NCI-H128 (cell line): Measurements from ENCODE around the gene CDC37.

Experiments
- DNase-seq: peaks from one replicate; lab custom pipeline; 2025; ENCODE audit not compliant: unreplicated experiment; lab: John Stamatoyannopoulos, UW

CDC37 gene

DNA sequence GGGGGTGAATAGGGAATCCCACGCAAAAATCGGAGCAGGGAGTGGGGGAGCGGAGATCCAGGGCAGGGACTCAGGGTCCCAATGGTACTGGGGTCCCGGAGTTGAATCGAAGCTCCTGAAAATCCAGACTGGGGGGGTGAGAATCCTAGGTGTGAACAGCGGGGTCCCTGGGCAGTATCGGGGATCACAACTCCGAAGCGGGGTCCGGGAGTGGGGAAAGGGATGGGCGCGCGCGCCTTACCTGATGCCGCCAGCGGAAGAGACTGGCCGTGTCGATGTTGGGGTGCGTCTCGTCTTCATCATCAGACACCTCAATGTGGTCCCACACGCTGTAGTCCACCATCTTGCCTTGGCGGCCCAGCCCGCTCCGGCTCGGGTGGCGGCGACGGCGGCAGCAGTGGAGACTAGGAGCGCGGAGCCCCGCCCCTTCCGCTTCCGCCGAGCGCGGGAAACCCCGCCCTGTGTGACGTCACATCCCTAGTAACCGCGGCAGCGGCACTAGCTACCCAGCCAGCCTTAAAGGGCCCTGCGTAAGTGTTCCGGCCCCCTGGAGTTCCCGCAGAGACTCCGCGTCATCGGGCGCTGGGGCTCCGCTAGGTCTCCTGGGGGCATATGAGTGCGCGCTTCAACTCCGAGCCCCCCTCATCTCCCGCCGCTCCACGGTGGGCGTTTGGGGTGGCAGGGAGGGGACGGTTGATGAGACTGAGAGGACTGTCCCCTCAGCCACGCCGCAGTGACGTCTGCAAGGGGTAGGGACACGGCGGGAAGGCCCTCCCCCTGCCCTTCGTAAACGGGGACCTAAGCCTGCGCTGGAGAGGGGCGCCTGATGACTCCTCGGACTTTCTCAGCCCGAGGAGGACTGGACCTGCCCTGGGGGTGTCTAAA, at the start of gene CDC37:
Gene CDC37, minus strand, starts transcription at position 406 of the 885 bp plus-strand sequence. Its CDS starts 63 bp downstream, at position 343.
- DNase-seq: peak; percentile 95

DNA sequence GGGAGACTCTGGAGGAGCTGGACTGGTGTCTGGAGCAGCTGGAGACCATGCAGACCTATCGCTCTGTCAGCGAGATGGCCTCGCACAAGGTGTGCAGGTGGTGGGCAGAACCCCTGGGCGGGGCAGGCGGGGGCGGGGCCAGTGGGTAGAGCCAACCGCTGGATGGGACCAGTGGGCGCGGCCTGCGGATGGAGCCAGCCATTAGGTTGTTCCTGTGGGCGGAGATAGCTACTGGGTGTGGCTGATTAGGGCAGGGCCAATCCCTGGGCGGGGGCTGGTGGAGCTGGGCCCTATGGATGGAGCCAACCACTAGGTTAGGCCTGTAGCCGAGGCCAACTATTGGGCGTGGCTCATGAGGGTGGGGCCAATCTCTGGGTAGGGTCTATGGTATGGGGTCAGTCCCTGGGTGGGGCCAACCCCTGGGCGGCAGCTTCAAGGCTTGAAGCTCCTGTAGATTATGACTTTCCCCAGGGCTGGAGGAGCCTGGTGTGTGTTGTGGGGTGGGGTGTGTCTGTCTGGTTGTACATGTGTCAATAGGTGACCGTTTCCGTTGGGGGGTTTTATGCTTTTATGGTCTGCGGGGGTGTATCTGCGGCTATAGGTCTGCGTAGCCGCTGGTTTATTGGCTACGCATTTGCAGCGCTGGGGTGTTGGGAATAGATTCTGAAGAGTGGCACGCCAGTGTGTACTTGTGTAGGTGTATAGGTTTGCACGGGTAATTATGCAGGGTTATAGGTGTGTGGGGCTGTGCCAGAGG, 47.7 kb upstream of the CDC37 start:
- DNase-seq: no peak

DNA sequence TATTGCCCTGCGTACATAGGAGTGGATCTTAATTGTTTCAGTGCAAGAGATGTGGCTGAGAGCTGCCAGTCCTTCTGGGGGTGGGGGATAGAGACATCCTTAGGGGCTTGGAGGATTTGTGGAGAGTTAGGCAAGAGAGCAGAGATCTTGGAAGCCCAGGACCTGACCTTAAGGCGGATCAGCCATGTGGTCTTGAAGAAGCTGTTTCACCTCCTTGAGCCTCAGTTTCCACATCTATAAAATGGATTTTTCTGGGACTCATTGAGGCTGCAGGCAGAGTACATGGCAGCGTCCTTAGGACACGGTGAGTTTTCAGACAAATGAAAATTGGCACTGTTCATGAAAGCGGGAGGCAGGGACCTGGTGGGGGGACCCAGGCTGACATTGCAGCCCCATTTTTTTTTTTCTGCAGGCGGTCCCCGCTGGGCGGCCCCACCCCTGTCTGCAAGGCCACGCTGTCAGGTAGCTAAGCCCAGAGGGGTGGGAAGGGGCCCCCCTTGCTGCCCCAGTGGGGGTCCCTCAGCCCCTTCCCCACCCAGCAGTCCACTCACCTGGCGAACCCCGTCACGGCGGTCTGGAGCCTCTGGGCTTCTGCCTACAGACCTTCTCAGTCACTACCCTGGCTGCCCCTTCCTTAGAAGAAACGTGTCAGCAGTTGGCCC, 47.0 kb upstream of the CDC37 start:
- DNase-seq: no peak

DNA sequence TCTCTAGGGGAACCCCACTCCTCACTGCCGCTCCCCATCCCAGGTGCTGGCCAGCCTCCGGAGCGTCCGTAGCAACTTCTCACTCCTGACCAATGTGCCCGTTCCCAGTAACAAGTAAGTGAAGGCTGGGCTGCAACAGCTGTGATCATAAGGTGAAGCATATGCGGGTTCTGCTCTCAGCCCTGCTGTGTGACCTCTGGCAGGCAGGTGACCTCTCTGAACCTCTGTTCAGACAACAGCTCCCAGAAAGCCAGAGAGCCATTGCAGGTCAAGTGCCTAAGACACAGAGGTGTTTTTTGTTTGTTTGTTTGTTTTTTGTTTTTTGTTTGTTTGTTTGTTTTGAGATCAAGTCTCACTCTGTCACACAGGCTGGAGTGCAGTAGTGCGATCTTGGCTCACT, 45.7 kb upstream of the CDC37 start:
- no peak for DNase-seq

DNA sequence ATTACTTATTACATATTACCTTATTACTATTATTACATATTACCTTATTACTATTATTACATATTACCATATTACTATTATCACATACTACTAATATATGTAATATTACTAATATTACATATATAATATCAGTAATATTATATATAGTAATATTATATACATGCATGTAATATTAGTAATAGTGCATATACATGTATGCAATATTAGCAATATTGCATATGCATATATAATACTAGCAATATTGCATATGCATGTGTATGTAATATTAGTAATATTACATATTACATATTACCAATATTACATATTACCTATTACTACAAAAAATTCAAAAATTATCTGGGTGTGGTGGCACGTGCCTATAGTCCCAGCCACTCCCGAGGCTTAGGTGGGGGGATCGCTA, 39.4 kb upstream of the CDC37 start:
- no peak for DNase-seq

DNA sequence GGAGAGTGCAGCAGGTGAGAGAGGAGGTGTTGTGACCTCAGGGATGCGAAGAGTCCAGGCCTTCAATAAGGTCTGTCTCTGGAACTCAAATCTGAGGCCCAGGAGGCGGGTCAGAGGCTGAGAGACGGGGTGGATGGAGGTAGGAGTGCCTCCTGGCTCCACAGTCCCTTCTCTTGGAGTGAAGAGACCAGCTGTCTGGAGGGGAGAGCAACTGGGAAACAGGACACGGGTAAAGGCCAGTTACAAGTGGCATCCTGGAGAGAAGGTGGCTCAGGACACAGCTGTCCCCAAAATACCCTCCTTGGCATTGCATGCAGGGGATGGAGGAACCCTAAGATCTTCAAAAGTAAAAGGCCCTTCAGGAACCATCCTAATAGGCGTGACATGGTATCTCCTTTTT, 36.2 kb upstream of the CDC37 start:
- no peak for DNase-seq

DNA sequence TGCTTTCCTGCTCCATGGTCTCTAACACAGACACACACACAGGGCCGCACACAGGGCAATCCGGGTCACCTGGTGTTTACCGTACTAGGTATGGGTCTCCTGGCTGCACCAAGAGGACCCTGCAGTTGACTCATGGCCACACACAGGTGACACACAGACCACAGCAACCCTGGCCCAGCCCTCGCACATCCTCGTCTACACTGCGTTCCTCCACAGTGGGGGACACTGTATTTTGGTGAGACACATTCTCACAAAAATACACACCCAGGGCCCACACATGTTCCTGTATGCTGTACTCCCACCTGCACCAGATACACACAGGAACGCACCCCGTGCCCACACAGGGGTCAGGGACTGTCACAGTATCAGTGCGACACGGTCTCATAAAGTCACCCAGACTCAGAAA, 29.8 kb upstream of the CDC37 start:
- DNase-seq: no peak

DNA sequence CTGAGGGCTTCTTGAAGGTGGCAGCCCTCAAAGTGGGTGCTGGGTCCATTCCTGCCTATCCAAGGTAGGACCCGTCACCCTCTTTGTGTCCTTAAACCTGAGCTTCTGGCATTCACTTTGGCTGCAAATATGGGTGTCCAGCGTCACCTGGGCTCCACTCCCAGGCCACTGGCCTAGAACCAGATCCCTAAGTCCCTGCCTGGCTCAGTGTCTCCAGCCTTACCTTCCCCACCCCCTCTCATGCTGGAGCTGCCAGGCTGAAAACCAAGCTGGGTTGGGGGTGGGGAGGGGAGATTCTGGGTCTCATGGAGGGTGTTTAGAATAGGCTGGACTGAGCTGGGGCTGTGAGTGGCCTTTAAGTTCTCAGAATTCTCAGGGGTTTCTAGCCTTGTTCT, 29.4 kb upstream of the CDC37 start:
- no peak for DNase-seq

DNA sequence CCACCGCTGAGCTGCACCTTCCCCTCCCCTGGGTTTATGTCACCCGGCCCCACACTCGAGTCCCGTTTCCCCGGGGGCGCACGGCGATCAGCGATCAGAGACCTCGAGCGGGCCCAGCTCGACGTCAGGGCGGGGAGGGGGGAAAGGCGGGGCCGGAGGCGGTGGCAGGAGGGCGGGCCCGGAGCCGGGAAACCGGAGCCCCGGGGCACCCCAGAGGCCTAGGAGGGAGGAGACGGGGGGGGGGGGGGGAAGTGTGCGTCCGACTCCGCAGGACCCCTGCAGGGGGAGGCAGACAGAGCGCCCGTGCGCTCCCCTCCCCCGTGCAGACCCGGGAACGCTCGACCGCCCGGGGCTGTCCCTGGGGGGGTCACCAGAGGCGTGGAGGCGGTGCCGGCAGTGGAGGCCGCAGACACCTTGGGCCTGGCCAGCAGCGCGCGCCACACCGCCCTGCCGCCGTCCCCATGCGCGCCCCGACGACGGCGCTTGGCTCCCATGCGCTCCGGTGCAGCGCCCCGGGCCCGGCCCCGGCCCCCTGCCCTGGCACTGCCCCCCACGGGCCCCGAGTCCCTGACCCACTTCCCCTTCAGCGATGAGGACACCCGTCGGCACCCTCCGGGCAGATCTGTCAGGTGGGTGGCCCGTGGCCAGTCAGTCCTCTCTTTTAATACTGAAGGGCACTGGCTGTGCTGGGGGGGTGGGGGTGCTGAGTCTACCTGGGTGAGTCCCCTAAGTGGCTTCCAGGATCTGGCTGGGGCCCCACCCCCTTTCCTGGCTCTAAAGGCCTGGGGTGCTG, 28.8 kb upstream of the CDC37 start:
- no peak for DNase-seq

DNA sequence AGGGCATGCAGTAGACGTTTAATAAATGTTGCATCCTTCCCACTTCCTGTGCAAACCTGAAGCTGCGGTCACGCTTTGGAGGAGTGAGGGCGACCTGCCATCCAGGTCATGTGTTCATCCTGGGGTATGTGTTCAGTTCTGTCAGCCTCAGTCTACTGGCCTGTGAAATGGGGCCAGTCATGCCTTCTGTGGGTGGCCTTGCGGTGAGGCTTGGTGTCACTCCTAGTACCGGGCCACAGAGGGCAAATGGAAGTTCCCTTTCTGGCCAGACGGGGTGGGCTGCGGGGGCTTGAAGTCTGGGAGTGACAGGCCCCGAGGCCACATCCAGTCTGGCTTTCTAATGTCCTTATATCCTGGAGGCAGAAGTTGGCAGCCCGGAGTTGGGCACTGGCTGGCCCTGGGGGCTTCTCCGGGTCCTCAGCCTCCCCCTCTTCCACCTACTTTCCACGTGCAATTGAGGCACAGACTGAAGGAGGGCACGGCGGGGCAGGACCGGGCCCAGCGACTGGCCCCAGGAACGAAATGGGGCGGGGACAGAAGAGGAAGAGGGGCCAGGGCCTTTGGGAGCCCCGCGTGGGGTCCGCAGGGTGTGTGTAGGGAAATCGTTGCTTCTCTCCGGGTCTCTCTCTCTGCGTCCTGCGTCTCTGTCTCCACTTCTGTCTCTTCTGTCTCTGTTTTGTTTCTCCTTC, 28.1 kb upstream of the CDC37 start:
- DNase-seq: no peak

DNA sequence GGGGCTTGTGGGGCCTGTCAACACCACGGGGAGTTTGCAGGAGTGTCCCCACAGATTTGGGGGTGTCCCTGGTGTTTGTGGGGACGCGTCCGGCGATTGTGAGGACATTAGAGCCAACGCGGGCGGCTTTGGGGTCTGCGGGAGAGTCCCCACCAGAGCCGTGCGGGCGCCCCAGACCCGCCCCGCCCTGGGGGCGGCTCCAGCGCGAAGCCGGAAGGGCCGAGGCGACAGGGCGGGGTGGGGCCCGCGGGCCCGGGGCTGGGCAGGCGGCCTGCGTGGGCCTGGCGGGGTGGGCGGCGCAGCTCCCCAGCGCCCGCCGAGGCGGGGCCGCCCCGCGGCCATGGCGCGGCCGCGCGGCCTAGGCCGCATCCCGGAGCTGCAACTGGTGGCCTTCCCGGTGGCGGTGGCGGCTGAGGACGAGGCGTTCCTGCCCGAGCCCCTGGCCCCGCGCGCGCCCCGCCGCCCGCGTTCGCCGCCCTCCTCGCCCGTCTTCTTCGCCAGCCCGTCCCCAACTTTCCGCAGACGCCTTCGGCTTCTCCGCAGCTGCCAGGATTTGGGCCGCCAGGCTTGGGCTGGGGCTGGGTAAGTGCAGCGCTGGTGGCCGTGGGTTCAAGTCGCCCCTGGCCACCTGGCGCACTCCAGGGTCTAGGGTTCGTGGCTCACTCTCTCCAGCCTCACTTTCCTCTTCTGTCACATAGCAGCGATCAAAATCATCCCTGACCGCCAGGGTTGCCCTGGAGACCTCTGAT, 27.3 kb upstream of the CDC37 start:
- no peak for DNase-seq

DNA sequence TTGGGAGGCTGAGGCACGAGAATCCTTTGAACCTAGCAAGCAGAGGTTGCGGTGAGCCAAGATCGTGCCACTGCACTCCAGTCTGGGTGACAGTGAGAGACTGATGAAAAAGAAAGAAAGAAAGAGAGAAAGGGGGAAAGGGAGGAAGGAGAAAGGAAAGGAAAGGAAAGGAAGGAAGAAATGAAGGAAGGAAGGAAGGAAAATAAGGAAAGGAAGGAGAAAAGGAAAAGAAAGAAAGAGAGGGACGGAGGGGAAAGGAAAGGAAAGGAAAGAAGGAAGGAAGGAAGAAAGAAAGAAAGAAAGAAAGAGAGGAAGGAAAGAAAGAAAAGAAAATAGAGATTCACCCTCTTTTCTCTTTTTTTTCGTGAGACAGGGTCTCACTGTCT, 25.6 kb upstream of the CDC37 start:
- DNase-seq: no peak

DNA sequence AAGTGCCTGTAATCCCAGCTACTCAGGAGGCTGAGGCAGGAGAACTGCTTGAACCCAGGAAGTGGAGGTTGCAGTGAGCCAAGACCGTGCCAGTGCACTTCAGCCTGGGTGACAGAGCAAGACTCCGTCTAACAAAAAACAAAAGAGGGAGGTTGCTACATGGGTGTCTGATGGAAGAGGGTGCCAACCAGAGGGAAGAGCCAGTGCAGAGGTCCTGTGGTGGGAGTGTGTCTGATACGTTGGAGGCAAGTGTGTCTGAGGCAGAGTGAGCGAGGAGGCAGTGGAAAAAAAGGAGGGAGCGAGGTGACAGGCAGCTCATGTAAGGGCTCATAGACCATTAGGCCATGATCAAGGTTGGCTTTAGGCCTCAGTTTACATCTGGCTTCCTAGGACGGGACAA, 23.8 kb upstream of the CDC37 start:
- DNase-seq: no peak

DNA sequence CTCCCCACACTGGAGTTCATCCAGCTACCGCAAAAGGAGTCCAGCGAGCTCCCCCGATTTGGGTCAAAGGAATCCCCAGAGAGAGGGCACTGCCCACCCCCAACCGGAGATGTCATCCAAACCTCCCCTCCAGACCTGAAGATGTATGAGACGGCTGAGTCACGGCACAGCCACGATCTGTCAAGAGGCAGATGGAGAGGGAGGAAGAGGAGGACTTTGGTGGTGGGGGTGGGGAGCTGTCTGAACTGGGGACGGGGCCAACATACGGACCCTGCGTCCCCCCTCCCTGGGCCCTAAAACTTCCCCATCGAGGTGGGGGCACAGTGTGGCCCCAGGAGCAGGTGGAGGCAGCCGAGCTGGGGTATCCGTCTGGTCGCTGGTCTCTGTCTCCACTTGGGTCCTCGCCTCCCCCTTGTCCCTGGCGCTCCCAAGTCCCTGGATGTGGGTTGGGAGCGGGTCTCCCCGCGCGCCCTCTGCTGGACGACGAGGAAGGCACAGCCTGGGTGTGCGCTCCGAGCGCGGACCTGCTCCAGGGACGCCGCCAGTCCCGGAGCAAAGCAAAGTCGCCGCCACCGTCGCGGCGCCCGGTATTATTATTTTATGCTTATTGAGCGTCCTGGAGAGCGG, 20.8 kb upstream of the CDC37 start:
- DNase-seq: peak; percentile 54

DNA sequence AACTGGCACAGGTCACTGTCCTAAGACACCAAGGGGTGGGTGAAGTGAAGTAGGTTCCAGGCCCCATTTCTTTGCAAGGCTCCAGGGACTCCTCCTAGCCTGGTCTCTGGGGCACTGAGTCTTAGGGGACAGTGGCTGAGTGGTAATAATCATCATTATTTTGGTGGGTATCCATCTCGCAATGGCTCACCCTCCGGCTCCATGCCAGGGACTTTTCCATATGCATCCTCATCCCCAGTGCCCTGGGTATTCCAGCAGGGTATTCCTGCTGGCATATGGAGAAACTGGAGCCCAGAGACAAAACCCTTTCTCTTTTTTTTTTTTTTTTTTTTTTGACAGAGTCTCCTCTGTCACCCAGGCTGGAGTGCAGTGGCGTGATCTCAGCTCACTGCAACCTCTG, 19.5 kb upstream of the CDC37 start:
- no peak for DNase-seq

DNA sequence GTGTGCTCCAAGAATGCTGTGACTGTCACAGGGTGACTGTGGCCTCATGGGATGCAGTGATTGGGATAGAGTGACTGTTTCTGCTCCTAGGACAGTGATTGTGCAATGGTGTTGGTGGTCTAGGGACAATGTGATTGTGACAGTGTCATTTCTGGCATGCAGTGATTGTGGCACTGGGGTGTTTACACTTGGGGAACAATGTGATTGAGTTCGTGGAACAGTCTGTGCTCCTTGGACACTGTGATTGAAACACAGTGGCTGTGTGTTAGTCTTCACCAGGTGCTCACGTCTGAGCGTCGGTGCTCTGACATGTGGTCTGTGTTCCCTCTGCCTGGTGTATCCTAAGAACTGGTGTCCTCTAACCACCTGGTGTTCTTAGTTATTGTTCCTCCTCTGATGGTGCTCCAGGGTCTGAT, 18.7 kb upstream of the CDC37 start:
- DNase-seq: no peak

DNA sequence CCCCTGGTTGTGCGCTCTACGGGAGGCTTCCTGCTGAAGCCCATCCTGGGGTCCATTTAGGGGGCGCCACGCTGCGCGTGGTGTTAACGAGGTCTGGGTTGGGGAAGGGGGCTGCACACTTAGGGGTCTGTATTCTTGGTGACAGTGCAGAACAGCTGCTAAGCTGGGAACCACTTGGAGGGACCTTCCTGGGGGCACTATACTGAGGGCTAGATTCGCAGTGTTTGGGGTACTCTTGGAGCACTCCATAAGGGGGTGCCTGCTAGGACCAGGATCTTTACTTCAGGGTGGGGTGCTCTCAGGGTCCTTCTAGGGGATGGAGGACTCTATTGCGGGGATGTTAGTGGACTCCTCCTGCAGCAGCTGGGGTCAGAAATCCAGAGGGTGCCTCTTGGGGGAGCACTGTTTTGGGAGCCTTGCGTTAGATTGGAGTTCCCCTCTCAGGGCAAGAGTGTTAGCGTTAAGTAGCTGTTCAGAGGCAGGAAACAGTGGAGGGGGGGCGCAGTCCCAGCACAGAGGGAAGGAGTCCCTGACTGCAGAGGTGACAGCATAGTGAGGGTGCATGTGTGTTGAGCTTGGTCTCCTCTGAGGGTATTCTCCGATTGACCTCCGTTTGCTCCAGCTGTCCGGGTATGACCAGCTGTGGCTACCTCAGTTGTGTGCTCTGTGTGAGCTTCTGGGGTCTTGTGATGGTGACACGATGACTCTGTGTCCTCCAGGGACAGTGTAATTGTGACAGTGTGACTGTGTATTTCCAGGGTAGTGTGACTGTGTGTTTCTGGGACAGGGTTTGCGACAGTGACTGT, 18.1 kb upstream of the CDC37 start:
- DNase-seq: no peak

DNA sequence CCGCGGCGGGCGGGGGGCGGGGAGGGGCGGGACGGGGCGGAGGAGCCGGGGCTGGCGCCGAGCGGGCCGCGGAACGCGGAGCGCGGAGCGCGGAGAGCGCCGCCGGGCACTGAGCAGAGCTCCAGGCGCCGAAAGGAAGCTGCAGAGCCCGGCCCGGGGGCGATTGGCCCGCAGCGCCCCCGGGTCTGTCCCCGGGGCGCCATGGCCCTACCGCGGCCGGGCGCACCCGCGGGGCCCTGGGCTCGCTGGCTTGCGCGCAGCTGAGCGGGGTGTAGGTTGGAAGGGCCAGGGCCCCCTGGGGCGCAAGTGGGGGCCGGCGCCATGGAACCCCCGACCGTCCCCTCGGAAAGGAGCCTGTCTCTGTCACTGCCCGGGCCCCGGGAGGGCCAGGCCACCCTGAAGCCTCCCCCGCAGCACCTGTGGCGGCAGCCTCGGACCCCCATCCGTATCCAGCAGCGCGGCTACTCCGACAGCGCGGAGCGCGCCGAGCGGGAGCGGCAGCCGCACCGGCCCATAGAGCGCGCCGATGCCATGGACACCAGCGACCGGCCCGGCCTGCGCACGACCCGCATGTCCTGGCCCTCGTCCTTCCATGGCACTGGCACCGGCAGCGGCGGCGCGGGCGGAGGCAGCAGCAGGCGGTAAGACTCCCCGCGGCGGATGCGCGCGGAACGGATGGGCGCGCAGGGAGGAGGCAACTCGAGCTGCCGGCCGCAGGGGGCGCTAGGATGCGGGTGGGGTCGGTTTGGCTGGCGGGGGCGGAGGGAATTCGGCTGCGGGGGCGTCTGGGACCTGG, 17.3 kb upstream of the CDC37 start, which contains the start of gene PDE4A:
Gene PDE4A, plus strand, starts transcription at position 95 of the 796 bp plus-strand sequence. Its CDS starts 227 bp downstream, at position 322.
- DNase-seq: no peak
